Stomach (tissue), 4 donors: ENCODE measurements around the gene NCK1.
"Not testable (repeated sequence)": the region's sequence is repeated elsewhere in the genome, so short reads cannot be mapped to it uniquely, and the experiment has no call there.

ENCODE experiments used
- CTCF ChIP-seq, 7 experiments: fragments of 450-650 bp in 4 of 7; fragments of 200-600 bp in 3 of 7; sonication (generic) in 3 of 7; IDR thresholded peaks; one replicate each; pipeline ENCODE4 v1.5.1; 2016 to 2019; ENCODE audit warnings: antibody characterized with exemption in 7 of 7, control low read depth in 2 of 7, mild to moderate bottlenecking in 1 of 7
- POLR2A ChIP-seq, 4 donors: fragments of 450-650 bp; IDR thresholded peaks; one replicate each; pipeline ENCODE4 v1.6.1; 2016; ENCODE audit warnings: antibody characterized with exemption in 4 of 4, control low read depth in 2 of 4, mild to moderate bottlenecking in 1 of 4, moderate library complexity in 1 of 4

- TF ChIP-seq CTCF, POLR2A (IDR thresholded peaks at IDR 0.05): not testable (repeated sequence)
Observed at GRCh38 chr3:136897171-136897570, 35.2 kb downstream of the NCK1 start.
